K562 (cell line): ENCODE measurements around the gene CGB8.

Experiments
- EZH2 ChIP-seq: IDR thresholded peaks from 2 replicates; pipeline ENCODE4 v1.6.1; 2012; ENCODE audit warnings: low read depth, mild to moderate bottlenecking, inconsistent platforms, low read length, borderline replicate concordance
- HNRNPLL ChIP-seq: fragments of 200-400 bp; formaldehyde crosslinking; IDR thresholded peaks from 2 replicates; pipeline ENCODE4 v1.6.1; 2017; ENCODE audit warnings: low read length, low read depth, mild to moderate bottlenecking; ENCODE audit not compliant: poor library complexity, severe bottlenecking
- KDM2B ChIP-seq: fragments of 250-450 bp; sonication (Bioruptor Pico); IDR thresholded peaks from 2 replicates; pipeline ENCODE4 v1.8.0; 2021; ENCODE audit warnings: mild to moderate bottlenecking, moderate library complexity
- NCOA1 ChIP-seq: fragments of 450-650 bp; IDR thresholded peaks from 2 replicates; pipeline ENCODE4 v1.6.1; 2016; ENCODE audit warnings: low read depth
- POLR2AphosphoS5 ChIP-seq: IDR thresholded peaks from 2 replicates; pipeline ENCODE4 v1.6.1; 2011; ENCODE audit warnings: mild to moderate bottlenecking, low read depth, low read length, moderate library complexity; ENCODE audit not compliant: control insufficient read depth, insufficient read depth
- ZSCAN29 ChIP-seq: fragments of 450-650 bp; IDR thresholded peaks from 2 replicates; pipeline ENCODE4 v1.6.1; 2017
- TF ChIP-seq, protein P1 (sequence below): fragments of 450-650 bp; IDR thresholded peaks from 2 replicates; pipeline ENCODE4 v1.6.1; 2018; ENCODE audit not compliant: partially characterized antibody

DNA sequence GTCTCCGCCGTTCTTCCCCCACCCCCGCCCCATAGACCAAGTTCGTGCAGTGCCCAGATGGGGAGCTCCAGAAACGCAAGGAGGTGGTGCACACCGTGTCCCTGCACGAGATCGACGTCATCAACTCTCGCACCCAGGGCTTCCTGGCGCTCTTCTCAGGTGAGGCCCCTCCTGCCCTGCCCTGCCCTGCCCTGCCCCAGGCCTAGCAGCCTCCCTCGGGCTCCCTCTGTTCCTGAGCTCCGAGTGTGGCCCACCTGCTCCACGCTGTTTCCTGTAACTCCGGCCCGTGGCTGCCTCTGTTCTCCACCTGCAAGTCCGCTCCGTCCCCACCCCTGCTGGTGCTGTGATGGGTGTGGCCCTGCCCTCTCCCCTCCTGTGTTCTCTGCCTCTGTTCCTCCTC lies 38.5 kb downstream of the CGB8 start:
- no peak for TF ChIP-seq ZSCAN29
- TF ChIP-seq EZH2 = no peak
- no peak for TF ChIP-seq KDM2B (CRISPR knock-in tag)
- TF ChIP-seq HNRNPLL = no peak
- TF ChIP-seq, protein P1, sequence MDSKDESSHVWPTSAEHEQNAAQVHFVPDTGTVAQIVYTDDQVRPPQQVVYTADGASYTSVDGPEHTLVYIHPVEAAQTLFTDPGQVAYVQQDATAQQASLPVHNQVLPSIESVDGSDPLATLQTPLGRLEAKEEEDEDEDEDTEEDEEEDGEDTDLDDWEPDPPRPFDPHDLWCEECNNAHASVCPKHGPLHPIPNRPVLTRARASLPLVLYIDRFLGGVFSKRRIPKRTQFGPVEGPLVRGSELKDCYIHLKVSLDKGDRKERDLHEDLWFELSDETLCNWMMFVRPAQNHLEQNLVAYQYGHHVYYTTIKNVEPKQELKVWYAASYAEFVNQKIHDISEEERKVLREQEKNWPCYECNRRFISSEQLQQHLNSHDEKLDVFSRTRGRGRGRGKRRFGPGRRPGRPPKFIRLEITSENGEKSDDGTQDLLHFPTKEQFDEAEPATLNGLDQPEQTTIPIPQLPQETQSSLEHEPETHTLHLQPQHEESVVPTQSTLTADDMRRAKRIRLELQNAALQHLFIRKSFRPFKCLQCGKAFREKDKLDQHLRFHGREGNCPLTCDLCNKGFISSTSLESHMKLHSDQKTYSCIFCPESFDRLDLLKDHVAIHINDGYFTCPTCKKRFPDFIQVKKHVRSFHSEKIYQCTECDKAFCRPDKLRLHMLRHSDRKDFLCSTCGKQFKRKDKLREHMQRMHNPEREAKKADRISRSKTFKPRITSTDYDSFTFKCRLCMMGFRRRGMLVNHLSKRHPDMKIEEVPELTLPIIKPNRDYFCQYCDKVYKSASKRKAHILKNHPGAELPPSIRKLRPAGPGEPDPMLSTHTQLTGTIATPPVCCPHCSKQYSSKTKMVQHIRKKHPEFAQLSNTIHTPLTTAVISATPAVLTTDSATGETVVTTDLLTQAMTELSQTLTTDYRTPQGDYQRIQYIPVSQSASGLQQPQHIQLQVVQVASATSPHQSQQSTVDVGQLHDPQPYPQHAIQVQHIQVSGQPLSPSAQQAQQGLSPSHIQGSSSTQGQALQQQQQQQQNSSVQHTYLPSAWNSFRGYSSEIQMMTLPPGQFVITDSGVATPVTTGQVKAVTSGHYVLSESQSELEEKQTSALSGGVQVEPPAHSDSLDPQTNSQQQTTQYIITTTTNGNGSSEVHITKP = no peak
- no peak for TF ChIP-seq POLR2AphosphoS5
- TF ChIP-seq NCOA1 = no peak
